Activated naive CD4-positive, alpha-beta T cell (primary cell): ENCODE results near the gene FKBP1B.
A peak's percentile ranks its signal among the peaks of the same experiment; 100 is the strongest.
"Not testable (repeated sequence)": the region's sequence is repeated elsewhere in the genome, so short reads cannot be mapped to it uniquely, and the experiment has no call there.

Source experiments
- DNase-seq, 4 experiments: peaks; one replicate each; lab custom pipeline; 2025; lab: John Stamatoyannopoulos, UW

Gene FKBP1B

DNA sequence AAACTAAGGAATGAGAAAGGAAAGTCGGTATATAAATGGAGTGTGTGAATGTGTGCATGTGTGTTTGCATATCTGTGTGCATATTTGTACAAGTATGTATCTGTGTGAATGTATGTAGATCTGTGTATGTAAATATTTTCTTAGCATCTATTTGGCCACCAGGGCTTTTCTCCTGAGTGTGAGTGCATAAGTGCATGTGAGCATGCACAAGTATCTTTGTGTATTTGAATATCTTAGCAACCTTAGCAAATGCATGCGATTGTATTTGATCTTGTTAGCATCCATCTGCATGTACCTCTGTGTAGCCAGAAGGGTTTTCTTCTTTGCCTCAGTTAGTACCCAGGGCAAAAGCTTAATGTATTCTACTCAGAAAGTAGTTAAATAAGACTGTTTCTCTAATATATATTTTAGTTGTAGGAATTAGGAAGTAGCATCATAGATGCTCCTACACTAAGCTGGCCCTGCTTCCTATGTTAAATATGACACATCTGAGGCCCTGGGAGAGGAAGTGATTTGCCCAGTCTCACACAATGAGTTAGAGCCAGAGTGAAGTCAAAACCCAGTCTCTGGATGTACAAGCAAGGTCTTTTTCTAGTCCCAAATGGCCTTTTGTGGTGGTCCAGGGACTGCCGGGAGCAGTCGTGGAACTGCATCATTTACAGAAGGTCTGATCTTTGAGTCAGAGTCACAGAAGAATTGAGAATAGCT lies 9.2 kb downstream of the FKBP1B start:
- DNase-seq, result no peak

DNA sequence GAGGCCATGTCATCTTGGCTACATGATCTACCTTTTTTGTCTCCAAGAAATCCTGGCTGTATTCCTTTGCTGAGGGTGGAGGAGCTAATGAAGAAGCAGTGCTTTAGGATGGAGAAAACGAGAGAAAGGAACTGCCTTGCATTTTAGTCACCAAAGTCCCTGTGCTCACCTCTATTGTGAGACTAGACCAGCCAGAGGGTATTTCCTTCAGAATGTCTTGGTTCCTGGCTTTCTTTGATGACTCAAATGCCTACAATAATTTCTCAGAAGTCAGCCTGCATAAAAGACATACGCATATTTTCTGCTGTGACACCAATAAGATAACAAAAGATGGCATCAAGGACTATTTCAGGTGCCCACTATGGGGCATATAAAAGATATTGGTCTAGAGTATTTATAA lies 15.8 kb downstream of the FKBP1B start:
- no peak for DNase-seq

DNA sequence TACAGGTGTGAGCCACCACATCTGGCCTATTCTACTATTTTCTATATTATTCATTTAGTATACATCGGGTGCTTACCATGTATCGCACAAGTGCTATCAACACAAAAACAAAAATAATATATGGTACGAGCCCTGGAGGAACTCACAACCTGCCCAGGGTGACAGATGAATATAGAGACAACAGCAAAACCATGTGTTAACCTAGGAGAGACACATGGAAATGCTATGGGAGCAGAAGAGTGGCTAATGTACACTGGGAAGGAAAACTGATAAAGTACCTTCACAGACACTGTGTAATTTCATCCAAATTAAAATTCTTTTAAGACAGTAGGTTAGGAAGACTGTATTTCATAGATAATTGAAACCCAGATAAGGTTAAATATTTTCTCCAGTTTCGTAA lies 22.7 kb downstream of the FKBP1B start:
- no peak for DNase-seq

DNA sequence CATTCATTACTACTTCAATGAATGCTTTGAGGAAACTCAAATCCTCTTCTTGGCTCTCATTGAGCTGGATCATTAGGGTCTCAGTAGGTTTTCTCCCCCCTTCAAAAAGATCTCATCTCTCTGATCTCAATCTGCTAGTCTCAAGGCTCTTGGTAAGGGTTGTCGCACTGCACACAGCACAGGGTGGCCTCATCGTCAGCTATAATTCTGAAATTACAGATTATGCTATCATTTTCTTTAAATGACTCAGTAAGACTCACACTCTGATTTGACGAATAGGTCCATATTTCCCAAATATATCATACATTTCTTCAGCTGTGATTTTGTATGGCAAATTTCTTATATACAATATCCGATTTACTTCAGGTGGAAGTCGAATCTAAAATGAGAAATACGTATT lies 24.3 kb downstream of the FKBP1B start:
- no peak for DNase-seq

DNA sequence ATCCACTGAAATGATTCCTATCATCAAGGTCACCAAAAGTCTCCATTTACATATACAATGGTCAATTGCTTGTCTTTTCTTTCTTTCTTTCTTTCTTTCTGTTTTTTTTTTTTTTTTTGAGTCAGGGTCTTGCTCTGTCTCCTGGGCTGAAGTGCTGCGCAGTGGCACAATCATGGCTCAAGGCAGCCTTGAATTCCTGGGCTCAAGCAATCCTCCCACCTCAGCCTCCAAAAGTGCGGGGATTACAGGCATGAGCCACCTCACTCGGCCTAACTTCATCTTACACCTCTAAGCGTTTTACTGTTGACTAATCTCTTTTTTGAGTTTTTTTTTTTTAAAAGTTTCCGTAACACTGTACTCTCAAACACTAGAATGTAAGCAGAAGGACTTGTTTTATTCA lies 25.7 kb downstream of the FKBP1B start:
- no peak for DNase-seq

DNA sequence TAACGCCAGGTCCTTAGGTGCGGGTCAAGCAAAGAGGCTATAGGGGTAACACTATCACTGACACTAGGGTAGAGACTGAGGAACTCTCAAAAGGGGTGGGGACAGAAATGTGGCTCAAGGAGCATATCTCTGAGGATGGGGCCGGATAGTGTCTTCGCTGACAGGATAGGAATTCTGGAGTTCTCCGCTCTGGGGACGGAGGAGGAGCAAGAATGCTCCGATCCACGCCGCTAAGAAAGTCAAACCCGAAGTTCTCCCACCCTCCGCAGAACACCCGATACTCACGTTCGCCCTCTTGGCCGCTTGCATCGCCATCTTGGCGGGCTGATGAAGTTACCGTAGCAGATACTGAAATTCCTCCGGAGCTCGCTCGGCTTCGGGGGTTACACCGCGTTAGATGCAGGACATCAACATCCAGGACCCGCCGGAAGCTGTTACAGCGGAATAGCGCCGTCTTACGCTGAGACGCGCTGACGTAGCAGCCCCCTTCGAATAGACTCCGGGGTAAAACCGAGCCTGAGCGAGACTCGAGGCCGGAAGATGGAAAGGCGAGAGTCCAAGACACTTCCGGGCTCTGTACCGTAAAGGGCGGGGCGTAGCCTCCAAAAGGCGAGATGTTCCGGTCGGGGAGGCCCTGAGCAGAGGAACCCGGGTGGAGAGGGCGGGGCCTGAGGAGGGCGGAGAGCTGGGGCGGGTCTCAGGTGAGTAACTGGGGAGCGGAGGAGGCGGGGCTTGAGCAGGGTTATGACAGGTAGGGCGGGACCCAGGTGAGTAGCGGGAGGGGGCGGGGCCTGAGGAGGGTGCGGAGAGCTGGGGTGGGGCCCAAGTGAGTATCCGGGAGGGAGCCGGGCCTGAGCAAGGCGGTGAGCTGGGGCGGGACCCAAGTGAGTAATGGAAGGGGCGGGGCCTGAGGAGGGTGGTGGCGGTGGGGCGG lies 26.6 kb downstream of the FKBP1B start, which contains the start of gene SF3B6:
Gene SF3B6, minus strand, starts transcription at position 412 of the 934 bp plus-strand sequence. Its CDS starts 97 bp downstream, at position 315.
- peak; percentile 92 to 99 (median 97) for DNase-seq

DNA sequence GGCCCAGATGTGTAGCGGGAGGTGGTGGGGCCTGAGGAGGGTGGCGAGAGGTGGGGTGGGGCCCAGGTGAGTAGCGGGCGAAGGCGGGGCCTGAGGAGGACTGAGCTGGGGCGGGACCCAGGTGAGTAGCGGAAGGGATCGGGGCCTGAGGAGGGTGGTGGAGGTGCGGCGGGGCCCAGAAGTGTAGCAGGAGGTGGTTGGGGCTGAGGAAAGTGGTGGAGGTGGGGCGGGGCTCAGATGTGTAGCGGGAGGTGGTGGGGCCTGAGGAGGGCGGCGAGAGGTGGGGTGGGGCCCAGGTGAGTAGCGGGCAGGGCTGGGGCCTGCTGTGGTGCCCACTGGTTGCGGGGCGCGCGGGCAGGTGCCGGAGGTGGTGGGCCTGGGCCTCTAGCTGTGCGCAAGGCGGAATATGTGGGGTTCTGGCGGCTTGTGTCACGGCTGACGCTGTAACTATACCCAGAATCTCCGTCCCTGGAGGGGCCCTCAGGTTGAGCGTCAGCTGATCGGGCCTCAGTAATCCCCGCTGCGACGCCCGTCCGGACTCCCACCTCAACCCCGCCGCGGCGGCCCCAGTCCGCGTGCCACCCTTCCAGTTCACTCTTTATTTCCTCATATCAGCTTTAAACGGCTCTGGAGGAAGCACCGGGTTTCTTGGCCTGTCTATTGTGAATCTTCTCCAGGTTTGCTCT lies 27.5 kb downstream of the FKBP1B start:
- peak in 1 of 4 experiments; percentile 46 for DNase-seq

DNA sequence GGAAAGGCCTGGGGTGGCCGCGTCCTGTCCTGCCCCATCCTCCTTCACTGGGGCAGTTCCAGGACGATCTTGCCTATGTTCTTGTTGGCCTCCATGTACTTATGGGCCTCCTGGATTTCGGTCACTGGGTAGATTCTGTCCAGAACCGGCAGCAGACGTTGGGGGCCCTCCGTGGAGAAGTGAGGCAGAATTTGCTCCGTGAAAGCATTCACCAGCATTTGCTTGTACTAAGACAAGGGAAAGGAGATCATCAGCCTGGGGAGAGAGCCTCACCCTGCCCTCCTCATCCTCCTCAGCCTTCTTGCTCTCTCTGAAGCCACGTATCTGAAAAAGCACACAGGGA lies 28.0 kb downstream of the FKBP1B start:
- DNase-seq, result no peak

DNA sequence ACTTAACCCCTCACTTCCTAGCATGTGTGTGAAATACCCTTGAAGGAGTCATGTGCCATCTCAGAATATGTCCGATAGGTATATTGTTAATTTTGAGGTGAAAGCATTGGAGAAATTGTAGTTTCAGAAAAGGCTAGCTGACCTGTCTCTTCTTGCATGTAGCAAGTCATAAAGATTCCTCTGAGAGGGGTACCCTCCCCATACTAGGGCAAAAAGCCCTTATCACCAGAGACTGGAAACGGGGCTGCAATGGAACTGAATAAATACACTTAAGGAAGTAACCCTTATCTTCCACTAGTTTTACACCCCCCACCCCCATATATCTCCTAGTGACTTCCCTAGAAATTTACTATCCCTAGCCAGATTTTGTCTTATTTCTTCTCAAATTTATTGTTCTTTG lies 28.3 kb downstream of the FKBP1B start:
- no peak for DNase-seq

DNA sequence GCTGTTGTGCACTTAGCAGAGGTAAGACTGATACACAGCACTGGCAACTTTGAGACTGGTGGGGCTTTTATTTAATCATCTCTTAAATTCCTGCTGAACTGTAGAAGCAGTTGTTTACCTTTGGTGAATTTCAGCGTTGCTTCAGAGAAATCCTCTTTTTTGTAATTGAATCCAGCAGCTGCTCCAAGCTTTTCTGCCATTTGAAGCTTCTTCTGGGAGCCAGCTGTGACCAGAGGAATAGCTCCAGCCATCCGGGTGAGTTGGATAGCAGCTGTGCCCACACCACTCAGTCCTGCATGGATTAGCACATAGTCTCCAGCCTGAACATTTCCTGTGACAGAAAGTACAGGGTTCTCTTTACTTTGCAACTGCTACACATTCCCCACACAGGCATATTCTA lies 31.2 kb downstream of the FKBP1B start:
- DNase-seq, result no peak

DNA sequence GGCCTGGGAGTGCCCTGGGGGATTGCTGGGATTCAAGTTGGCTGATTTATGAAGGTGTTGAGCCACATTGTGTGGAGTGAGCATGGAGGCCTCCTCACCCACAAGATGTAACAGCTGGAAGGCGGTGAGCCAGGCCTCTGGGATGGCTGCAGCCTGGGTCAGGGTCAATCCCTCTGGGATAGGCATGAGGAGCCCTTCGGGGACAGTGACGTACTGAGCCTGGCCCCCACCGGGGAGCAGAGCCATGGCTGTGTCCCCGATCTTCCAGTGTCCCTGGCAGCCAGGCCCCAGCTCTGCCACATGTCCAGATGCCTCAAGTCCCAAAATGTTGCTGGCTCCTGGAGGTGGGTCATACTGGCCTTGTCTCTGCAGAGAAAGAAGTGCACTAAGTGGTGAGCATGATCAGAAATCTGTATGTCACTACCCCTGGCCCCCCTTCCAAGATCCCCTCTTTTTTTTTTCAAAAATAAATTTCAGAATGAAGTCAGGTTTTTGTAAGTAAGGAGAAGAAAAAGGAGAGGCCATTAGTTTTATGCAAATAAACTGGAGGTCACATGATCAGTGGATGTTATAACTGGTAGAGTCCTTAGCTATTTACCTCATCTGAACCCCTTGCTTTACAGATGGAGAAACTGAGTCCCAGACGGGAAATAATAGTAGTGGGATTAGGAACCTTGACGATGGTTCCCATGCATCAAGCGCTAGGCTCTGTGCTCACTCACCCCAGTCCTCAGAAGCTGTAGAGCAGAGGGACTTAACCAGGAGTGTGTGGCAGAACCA lies 33.4 kb downstream of the FKBP1B start:
- no peak for DNase-seq

DNA sequence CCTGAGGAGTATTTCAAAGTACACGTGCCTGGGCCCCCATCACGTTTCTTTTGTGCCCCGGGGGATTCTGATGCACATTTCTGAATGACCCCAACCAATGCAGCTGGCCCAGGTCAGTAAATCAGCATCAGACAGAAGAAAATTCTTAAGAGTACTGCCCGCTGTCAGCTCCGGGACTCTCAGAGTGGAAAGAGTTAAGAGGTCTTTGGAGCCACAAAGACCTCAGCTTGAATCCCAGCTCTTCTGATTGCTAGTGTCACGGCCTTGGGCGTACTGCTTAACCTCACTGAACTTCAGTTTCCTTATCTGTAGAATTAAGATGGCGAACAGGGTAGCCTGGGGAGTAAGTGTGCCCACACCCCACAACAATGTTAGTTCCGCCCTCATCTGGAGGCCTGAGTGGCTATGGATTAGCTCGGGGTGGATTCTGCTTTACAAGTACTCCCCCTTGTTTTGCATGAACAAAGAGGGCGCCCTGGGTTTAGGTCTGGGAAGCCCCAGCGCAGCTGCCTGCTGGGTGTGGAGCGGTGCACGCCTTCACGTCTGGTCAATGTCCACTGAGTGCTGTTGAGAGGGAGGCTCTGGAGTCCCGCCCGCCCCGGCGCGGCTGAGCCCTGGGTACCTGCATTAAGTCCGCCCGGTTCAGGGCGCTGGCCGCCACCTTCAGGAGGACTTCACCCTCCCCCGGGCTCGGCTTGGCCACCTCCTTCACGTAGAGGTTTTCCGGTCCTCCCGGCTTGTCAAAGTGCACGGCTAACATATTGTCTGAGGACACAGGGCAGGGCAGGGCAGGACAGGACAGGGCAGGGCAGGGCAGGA lies 34.2 kb downstream of the FKBP1B start:
- peak in 1 of 4 experiments; percentile 19 for DNase-seq

DNA sequence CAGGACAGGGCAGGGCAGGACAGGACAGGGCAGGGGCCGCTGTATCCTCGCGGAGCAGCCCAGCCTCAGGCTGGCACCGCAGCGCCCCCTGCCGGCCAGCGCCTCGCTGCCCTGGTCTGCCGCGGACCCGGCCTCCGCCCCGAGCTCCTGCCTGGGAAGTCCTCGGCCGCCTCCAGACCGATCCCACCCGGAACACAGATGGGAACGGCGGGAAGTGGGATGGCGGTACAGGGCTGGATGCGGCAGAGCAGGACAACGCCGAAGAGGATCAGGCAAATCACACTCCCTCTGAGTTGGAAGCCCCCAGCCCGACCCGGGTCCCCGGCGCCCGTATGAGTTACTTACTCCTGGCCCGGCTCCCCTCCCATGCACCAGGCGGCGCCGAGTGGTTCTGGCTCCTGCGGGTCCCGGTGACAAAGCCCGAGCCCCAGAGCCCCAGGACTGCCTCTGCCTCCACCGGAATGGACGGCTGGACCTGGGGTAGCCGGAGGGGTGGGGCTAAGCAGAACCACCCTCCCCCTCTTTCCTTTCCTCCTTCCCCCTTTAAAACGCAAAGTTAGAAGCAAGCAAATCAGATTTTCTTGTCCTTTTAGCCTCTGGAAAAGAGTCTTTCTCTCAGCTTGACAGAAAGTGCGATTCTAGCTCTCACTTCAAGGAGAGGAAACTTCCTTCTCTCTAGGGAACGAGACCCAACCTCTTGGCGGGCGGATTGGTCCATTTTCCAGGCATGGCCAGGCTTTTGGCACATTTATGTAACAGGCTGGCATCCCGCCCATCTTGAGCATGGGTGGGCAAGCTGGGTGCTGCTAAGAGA lies 35.1 kb downstream of the FKBP1B start, which contains the start of gene TP53I3:
Gene TP53I3, minus strand, starts transcription at position 449 of the 814 bp plus-strand sequence. CDS start 508 bp downstream, outside the sequence.
- peak; percentile 47 to 80 (median 68) for DNase-seq

DNA sequence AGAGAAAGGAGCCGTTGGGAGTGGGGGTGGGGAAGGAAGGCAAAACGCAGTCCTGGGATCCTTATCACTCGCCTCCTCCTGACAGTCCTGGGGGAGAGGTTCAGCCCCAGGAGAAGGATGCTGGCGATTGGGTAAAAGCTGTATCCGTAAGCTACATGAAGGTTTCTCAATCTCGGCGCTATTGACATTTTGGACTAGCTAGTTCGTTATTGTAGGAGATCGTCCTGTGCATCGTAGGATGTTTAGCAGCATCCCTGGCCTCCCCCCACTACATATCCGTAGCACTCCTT lies 35.6 kb downstream of the FKBP1B start:
- no peak for DNase-seq

DNA sequence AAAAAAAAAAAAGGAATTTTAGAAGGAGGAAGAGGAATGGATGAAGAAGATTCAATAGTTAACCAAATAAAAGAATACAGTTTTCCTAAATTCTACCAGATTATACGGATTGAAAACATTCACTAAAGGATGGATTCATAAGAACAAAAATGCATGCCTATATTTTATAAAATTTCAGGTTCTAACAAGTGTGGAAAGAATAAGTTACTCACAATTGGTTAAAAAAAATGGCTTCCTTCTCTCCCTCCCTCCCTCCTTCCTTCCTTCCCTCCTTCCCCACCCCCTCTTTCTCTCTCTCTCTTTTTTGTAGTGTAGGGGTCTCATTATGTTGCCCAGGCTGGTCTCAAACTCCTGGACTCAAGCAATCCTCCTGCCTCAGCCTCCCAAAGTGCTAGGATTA lies 36.7 kb downstream of the FKBP1B start:
- DNase-seq, result no peak

DNA sequence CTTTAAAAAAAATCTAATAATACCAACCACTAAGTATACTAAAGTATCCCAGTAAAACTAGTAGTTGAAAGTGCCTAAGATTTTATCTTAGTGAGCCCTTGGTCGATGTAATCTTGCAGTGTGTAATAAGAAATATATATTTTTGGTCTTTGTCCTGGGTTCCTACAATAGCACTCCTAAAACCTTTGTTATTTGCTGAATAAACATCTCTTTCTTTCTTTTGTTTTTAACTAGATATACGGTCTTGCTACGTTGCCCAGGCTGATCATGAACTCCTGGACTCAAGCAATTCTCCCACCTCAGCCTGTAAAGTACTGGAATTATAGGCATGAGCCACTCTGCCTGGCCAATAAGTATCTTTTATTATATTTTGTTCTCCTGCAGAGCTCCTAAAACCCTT lies 37.5 kb downstream of the FKBP1B start:
- DNase-seq, result no peak

DNA sequence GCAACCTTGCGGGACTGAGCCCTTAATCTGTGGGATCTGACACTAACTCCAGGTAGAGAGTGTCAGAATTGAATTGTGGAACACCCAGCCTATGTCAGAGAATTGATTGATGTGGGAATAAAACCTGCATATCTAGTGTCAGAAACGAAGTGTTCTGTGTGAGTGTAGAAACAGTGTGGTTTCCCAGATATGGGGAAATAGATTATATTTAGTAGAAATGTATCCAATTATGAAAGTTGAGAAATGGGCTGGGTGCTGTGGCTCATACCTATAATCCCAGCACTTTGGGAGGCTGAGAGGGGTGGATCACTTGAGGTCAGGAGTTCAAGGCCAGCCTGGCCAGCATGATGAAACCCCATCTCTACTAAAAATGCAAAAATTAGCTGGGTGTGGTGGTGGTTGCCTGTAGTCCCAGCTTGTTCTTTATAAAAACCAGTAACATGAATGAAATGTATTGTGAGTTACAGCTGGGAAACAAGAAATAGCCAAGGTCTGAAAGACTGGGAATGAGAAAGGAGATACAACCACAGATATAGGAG lies 39.3 kb downstream of the FKBP1B start:
- DNase-seq, result no peak

DNA sequence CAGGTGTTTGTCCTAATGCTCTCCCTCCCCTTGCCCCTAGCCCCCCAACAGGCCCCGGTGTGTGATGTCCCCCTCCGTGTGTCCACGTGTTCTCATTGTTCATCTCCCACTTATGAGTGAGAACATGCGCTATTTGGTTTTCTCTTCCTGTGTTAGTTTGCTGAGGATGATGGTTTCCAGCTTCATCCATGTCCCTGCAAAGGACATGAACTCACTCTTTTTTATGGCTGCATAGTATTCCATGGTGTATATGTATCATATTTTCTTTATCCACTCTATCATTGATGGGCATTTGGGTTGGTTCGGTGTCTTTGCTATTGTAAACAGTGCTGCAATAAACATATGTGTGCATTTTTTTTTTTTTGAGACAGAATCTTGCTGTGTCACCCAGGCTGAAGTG lies 43.7 kb downstream of the FKBP1B start:
- not testable (repeated sequence) for DNase-seq

DNA sequence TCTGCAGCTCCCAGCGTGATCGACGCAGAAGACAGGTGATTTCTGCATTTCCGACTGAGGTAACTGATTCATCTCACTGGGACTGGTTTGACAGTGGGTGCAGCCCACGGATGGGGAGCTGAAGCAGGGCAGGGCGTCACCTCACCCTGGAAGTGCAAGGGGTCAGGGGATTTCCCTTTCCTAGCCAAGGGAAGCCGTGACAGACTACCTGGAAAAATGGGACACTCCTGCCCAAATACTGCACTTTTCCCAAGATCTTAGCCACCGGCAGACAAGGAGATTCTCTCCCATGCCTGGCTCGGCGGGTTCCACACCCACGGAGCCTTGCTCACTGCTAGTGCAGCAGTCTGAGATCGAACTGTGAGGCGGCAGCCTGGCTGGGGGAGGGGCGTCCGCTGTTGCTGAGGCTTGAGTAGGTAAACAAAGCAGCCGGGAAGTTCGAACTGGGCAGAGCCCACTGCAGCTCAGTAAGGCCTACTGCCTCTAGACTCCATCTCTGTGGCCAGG lies 45.7 kb downstream of the FKBP1B start:
- not testable (repeated sequence) for DNase-seq

DNA sequence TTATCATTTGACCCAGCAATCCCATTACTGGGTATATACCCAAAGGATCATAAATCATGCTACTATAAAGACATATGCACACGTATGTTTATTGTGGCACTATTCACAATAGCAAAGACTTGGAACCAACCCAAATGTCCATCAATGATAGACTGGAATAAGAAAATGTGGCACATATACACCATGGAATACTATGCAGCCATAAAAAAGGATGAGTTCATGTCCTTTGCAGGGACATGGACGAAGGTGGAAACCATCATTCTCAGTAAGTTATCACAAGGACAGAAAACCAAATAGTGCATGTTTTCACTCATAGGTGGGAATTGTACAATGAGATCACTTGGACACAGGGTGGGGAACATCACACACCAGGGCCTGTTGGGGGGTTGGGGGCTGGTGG lies 51.2 kb downstream of the FKBP1B start:
- not testable (repeated sequence) for DNase-seq
